HUES48 (cell line): Measurements from ENCODE around the gene SLC2A11.
"Not testable (repeated sequence)": the region's sequence is repeated elsewhere in the genome, so short reads cannot be mapped to it uniquely, and the experiment has no call there.

Source experiments
- H3K27ac ChIP-seq: one replicate; pipeline ENCODE4 v1.7.0; 2013; ENCODE audit warnings: low read depth, low read length, inconsistent platforms
- H3K27me3 ChIP-seq: 2 replicates; pipeline ENCODE4 v1.6.1; 2013; ENCODE audit warnings: mild to moderate bottlenecking, low read length; ENCODE audit not compliant: control insufficient read depth, insufficient read depth
- H3K36me3 ChIP-seq: 2 replicates; pipeline ENCODE4 v1.6.1; 2013; ENCODE audit warnings: low read length; ENCODE audit not compliant: control insufficient read depth, insufficient read depth
- H3K4me1 ChIP-seq: 2 replicates; pipeline ENCODE4 v1.6.1; 2013; ENCODE audit warnings: mild to moderate bottlenecking, low read length; ENCODE audit not compliant: control insufficient read depth, insufficient read depth
- H3K4me3 ChIP-seq: 2 replicates; pipeline ENCODE4 v1.5.1; 2013; ENCODE audit warnings: mild to moderate bottlenecking, low read depth, low read length
- H3K9ac ChIP-seq: 2 replicates; pipeline ENCODE4 v1.6.1; 2013; ENCODE audit warnings: mild to moderate bottlenecking, low read depth, low read length, moderate library complexity
- H3K9me3 ChIP-seq: 2 replicates; pipeline ENCODE4 v1.6.1; 2013; ENCODE audit warnings: low read length; ENCODE audit not compliant: control insufficient read depth, insufficient read depth

The SLC2A11 gene

DNA sequence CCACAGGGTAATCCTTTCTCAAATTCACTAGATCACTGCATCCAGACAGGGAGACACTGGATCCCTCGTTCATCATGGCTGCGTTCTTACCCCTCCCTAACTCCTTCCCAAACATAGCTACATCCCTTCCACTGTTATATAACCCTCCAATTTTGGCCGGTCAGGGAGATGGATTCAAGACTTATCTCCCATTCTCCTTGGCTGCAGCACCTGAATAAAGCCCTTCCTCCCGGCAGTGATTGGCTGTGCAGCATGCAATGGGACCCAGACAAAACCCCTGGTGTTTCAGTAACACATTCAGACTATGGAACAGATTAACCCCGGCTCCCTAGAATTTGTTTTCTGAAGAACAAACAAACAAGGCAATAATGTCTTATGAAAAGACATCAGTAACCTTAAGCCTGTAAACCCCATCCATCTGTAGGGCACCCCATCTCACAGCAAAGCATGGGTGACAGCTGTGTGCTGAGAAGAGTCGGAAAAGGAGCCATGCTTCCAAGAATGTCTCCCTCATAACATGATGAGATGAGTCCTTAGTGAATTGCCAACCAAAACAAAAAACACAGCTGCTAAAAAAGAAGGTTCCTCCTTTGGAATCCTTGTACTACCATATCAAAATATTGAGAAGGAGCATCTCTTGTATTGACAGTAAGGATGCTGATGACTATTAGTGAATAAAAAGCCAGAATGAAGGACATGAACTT, 41.5 kb downstream of the SLC2A11 start:
- H3K4me3 ChIP-seq: no peak overlapping the region
- no peaks in the 10 kb centered on the region for H3K27me3 ChIP-seq
- H3K36me3 ChIP-seq: peaks cover 21% of the 10 kb centered on the region
- no peak overlapping the region for H3K9ac ChIP-seq
- peaks cover 13% of the 10 kb centered on the region for H3K4me1 ChIP-seq
- H3K9me3 ChIP-seq: 0 out of 2 replicates have a peak, but pooled peaks cover 3% of the 10 kb centered on the region
- no peak overlapping the region for H3K27ac ChIP-seq

DNA sequence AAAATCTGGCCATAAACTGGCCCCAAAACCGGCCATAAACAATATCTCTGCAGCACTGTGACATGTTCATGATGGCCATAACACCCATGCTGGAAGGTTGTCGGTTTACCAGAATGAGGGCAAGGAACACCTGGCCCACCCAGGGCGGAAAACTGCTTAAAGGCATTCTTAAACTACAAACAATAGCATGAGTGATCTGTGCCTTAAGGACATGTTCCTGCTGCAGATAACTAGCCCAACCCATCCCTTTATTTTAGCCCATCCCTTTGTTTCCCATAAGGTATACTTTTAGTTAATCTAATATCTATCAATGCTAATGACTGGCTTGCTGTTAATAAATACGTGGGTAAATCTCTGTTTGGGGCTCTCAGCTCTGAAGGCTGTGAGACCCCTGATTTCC, 42.6 kb downstream of the SLC2A11 start:
- H3K9ac ChIP-seq, H3K4me3 ChIP-seq, H3K27ac ChIP-seq, H3K27me3 ChIP-seq, H3K9me3 ChIP-seq: not testable (repeated sequence)
- H3K4me1 ChIP-seq: peaks cover 13% of the 10 kb centered on the region
- H3K36me3 ChIP-seq: peaks cover 21% of the 10 kb centered on the region

DNA sequence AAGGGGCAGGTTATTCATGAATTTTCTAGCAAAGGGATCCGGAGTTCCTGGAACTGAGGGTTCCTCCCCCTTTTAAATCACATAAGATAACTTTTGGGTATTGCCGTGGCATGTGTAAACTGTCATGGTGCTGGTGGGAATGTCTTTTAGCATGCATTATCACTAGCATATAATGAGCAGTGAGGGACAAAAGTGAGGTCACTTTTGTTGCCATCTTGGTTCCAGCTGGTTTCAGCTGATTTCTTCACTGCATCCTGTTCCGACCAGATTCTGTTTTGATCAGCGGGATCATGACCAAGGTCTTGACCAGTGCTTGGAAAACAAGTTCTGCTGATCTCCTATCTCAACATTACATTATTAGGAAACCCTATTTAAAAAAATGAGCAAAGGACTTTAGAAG, 43.9 kb downstream of the SLC2A11 start:
- peaks cover 9% of the 10 kb centered on the region for H3K36me3 ChIP-seq
- H3K9me3 ChIP-seq: 0 out of 2 replicates have a peak, but pooled peaks cover 3% of the 10 kb centered on the region
- no peak overlapping the region for H3K27ac ChIP-seq
- H3K27me3 ChIP-seq: peaks cover 11% of the 10 kb centered on the region; the same call in 1 of the 2 replicates
- H3K4me3 ChIP-seq: no peak overlapping the region
- no peak overlapping the region for H3K9ac ChIP-seq
- peaks cover 8% of the 10 kb centered on the region for H3K4me1 ChIP-seq

DNA sequence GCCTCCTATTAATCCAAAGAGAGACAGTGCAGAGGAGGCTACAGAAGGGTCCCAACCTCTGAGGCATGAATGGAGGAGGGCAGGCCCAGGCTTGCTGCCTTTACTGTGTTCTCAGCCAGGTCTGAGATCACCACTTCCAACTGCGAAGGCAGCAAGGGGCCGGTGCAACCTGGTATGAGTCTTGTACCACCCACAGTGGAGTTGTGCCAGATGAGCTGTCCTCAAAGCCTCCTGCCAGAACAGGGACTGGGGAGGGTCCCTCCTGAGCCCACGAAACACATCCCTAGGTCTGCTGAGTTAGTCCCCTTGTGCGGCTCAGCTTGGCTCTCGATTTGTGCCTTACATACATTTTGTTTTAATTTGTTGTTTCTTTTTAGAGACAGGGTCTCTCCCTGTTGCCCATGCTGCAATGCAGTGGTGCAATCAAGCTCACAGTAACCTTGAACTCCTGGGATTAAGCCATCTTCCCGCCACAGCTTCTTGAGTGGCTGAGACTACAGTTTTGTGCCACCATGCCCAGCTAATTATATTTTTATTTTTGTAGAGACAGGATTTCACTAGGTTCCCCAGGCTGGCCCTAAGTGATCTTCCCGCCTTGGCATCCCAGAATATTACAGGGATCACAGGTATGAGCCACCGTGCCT, 45.8 kb downstream of the SLC2A11 start:
- Histone ChIP-seq H3K27ac (no peak overlapping the region), H3K9ac (no peak overlapping the region), H3K27me3 (peaks cover 11% of the 10 kb centered on the region; the same call in 1 of the 2 replicates), H3K4me1 (peaks cover 13% of the 10 kb centered on the region), H3K4me3 (no peak overlapping the region), H3K36me3 (no peaks in the 10 kb centered on the region), H3K9me3 (0 out of 2 replicates have a peak, but pooled peaks cover 3% of the 10 kb centered on the region)

DNA sequence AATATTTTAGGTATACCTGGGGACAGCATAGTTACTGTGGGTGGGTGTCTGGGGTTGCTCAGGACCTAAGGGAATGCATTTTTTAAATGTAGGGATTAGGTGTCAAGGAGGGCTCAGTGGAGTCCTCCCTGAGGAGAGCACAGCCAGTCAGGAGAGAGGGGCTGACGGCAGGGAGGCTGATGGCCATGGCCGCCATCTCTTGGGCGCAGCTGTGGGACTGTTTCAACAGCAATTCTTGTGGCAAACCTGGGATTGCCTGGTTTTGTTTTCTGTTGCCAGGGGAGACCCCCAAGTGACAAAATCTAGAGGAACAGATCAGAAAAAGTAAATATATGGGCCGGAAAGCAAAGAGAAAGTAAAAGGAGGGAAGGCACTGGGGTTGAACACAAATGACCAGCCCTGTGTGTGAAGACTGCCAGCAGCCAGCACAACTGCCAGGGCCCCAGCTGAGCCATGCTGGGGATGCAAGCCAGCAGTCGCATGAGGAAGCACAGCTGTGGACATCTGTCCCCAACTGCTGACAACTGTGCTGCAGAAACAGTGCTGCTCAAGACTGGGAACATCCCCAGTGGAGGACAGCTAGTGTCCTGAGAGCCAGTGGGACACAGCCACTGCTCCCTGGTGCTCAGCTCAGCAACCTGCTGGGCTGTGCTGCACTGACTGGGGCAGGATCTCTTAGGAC, 47.0 kb downstream of the SLC2A11 start:
- no peak overlapping the region for H3K4me3 ChIP-seq
- peaks cover 11% of the 10 kb centered on the region; the same call in 1 of the 2 replicates for H3K27me3 ChIP-seq
- H3K9me3 ChIP-seq: 0 out of 2 replicates have a peak, but pooled peaks cover 3% of the 10 kb centered on the region
- H3K36me3 ChIP-seq: no peaks in the 10 kb centered on the region
- no peak overlapping the region for H3K27ac ChIP-seq
- H3K9ac ChIP-seq: no peak overlapping the region
- peaks cover 25% of the 10 kb centered on the region for H3K4me1 ChIP-seq

DNA sequence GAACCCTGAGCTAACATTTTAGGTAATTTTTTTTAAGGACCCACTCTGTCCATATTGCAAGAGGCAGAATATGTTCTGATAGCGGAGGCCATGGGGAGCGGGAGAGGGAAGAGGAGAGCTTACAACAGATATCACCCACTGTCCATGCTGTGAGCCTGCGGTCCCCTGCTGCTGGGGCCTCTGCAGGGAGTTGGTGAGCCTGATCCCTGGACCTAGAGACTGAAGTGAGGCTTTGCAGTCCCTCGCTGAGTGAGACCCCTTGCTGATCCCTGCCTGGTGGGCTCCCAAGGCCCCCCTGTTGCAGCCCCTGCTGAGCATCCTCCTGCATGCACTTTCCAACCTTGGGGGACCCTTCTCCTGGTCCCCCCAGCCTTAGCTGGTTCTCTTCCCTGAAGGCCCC, 49.0 kb downstream of the SLC2A11 start:
- H3K9me3 ChIP-seq: no peaks in the 10 kb centered on the region
- H3K4me1 ChIP-seq: peaks cover 25% of the 10 kb centered on the region
- no peaks in the 10 kb centered on the region for H3K36me3 ChIP-seq
- H3K9ac ChIP-seq: no peak overlapping the region
- H3K27ac ChIP-seq: no peak overlapping the region
- H3K27me3 ChIP-seq: peaks cover 11% of the 10 kb centered on the region; the same call in 1 of the 2 replicates
- no peak overlapping the region for H3K4me3 ChIP-seq

DNA sequence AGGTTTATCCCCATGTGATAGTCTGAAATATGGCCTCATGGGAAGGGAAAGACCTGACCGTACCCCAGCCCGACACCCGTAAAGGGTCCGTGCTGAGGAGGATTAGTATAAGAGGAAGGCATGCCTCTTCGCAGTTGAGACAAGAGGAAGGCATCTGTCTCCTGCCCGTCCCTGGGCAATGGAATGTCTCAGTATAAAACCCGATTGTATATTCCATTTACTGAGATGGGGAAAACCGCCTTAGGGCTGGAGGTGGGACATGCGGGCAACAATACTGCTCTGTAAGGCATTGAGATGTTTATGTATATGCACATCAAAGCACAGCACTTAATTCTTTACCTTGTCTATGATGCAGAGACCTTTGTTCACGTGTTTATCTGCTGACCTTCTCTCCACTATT, 49.7 kb downstream of the SLC2A11 start:
- not testable (repeated sequence) for H3K36me3 ChIP-seq, H3K9me3 ChIP-seq, H3K9ac ChIP-seq, H3K27ac ChIP-seq, H3K4me3 ChIP-seq
- Histone ChIP-seq H3K27me3 (peaks cover 11% of the 10 kb centered on the region; the same call in 1 of the 2 replicates), H3K4me1 (peaks cover 25% of the 10 kb centered on the region)

DNA sequence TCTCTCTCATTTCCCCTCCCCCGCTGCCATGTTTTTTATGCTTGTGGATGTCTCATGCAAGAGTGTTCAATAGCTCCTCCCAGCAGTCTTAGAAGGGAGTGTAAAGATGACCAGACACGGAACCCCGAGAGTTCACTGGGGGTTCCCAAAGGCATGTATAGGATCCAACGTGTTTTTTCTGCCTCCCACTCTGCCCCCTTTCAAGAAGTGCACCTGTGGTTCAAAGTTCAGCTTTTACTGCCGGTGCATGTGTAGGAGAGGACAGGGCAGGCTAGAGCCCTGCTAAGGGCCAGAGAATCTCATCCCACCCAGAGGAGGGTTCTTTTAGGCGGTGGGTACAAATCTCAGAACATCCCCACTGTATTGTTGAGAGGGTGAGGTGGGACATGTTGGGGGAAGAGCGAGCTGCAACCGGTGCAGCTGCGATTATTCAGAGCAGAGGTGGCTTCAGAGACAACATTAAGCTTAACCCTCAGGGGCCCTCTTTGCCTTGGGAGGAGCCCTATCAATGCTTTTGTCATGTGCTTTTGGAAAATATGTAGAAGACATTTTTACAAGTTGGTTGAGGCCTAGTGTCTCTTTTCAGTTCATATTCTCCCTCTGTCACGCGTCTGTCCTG, 51.0 kb downstream of the SLC2A11 start:
- H3K4me3 ChIP-seq: no peak overlapping the region
- peaks cover 11% of the 10 kb centered on the region; the same call in 1 of the 2 replicates for H3K27me3 ChIP-seq
- H3K36me3 ChIP-seq: no peaks in the 10 kb centered on the region
- no peak overlapping the region for H3K9ac ChIP-seq
- H3K27ac ChIP-seq: no peak overlapping the region
- peaks cover 25% of the 10 kb centered on the region for H3K4me1 ChIP-seq
- H3K9me3 ChIP-seq: no peaks in the 10 kb centered on the region

DNA sequence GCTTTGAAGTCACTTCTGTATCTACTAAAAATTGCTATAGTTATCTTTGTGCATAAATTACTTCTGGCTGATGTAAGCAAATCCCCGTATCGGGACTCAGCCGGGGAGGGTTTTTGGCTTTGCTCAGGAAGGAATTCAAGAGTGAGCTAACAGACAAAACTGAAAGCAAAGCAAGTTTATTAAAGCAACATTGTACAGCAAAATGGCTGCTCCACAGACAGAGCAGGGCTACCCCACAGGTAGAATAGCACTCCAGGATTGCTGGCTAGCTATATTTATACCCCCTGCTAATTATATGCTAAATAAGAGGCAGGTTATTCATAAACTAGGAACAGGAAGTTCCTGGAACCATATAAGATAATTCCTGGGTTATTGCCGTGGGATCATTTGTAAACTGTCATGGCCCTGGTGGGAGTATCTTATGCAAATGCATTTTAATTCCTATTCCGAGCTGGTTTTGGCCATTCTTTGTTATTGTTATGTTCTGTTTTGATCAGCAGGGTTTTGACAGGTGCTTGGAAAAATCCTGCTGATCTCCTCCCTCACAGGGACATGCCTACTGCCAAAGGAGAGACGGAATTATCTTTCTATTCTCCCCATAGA, 51.7 kb downstream of the SLC2A11 start:
- Histone ChIP-seq H3K4me3 (no peak overlapping the region), H3K36me3 (no peaks in the 10 kb centered on the region), H3K27me3 (peaks cover 11% of the 10 kb centered on the region; the same call in 1 of the 2 replicates), H3K9me3 (no peaks in the 10 kb centered on the region), H3K27ac (no peak overlapping the region), H3K4me1 (peaks cover 25% of the 10 kb centered on the region), H3K9ac (no peak overlapping the region)

DNA sequence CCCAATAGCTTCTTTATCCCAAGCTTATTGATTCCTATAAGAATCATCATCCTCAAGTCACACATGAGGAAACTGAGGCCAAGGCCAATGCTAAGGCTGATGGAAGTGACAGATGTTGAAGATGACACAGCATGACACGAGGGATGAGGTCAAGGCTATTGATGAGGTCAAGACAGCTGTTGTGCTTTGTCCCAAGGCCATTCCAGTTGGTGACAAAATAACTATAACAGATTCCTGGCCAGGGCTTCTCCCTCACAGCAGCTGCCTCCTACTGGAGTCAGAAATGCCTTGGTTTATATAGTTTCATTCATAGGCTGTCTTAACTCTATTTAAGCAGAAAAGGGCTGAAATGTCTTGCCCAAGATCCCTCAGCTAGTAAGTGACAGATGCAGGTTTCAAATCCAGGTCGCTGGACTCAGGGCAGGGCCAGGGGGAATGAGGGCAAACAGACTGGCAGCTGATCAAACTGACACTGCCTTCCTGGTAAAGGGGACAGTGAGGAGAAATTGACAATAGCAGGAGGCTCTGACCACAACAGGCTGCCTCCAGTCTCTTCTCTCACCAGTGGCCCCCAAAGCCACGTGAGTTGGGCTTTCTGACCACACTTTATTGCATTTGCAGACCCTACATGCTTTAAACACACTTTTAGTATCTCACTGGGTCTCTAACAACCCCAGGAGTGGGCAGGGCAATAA, 53.0 kb downstream of the SLC2A11 start:
- Histone ChIP-seq H3K27ac (no peak overlapping the region), H3K36me3 (no peaks in the 10 kb centered on the region), H3K27me3 (peaks cover 3% of the 10 kb centered on the region; the same call in 1 of the 2 replicates), H3K9ac (no peak overlapping the region), H3K9me3 (no peaks in the 10 kb centered on the region), H3K4me1 (peaks cover 25% of the 10 kb centered on the region), H3K4me3 (no peak overlapping the region)
